ENCODE measurements around the gene SPACA9. TPM values are rescaled to one million over a fixed set of nuclear protein-coding genes. Genes with fewer than 3 reads are reported as not detected.

The SPACA9 gene
- total and polyA plus RNA-seq, 2 of the 4 experiments (the other 2 are of a cell fraction), result 0.90 to 4.9 TPM

DNA sequence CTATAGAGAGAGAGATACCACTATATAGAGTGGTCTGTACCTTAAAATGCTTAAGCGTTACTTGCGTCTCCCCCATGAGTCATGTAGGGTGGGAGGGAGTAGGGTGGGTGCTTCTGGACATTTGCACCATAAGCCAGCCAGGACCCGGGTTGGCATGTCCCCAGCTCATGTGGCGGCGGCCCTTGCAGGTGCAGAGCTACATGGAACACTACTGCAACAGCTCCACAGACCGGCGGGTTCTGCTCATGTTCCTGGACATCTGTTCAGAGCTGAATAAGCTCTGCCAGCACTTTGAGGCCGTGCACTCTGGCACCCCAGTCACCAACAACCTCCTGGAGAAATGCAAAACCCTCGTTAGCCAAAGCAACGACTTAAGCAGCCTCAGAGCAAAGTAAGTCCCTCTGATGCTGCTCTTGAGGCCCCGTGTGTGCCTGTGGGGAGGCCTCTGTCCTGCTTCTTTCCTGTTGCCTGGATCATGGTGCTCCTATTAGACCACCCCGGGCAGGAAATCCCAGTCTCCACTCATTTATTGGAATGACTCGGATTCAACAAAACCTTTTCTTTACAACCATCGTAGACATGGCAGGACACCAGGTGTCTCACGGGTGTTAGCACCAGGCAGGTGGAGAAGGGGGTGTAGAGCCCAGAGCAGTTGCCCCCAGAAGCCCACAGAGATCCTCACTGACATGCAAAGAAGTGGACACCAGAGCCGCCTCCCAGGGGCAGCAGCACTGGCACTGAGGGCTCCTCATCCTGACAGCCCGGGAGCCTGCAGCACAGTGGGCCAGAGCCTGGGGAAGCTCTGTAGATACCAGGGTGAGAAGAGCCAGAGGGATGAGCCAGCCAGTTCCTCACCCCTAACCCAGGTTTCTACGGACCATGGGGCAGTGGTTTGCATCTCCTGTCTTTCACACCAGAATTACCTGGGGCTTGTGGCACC lies 8.8 kb downstream of the SPACA9 start (continued):
- TF ChIP-seq FOS (IDR thresholded peaks at IDR 0.05; ENCODE audit: low read depth, low read length), result no peak

DNA sequence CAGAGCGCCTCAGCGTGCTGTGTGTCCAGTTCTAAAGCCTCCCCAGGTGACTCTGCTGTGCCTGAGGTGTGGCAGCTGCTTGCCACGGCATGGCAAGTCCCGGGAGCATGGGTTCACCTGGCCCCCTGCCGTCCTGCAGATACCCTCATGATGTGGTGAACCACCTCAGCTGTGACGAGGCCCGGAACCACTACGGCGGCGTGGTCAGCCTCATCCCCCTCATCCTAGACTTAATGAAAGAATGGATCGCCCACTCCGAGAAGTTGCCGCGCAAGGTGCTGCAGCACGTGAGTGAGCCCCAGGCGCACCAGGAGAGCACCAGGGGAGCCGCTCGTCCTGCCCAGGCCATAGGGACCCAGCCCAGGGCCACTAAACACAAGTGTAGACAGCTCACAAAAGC lies 9.5 kb downstream of the SPACA9 start:
- ATAC-seq (ENCODE audit: low read depth), result no peak

More for the DNA sequence above, 9.5 kb downstream of the SPACA9 start:
- no peak overlapping the region for H3K4me2 ChIP-seq (ENCODE audit: low read depth, low read length)
- intact Hi-C loops (cut with micrococcal nuclease) (no loop called here), dilution Hi-C loops (cut with HindIII; ENCODE audit: low sequenced_read_pairs, unreplicated experiment) (no loop called here), in situ Hi-C loops (cut with MboI; ENCODE audit: low sequenced_read_pairs) (no loop called here)
- no TSS peak for BruUV-seq (replicated peaks)
- no peak overlapping the region for H3K23ac ChIP-seq (ENCODE audit: low read depth, low read length)
- H3K79me1 ChIP-seq (ENCODE audit: low read depth in 1 of 2, low read length in 2 of 2), result no peaks in the 10 kb centered on the region
- WGBS, 2 experiments (ENCODE audit: extremely low coverage in 2 of 2, insufficient read length in 1 of 2), result 95% methylated on average over 7 of the region's 18 CpGs; no CpG with 5 or more reads in 1 of the 2 experiments
- H2AK9ac ChIP-seq (replicated peaks; ENCODE audit: low read depth, low read length, poor library complexity), result no peak overlapping the region
- no peak overlapping the region for H4K8ac ChIP-seq (ENCODE audit: low read depth in 2 of 2, low read length in 2 of 2)
- H2BK120ac ChIP-seq (ENCODE audit: low read depth, low read length), result no peak overlapping the region
- H3K9me3 ChIP-seq (ENCODE audit: control insufficient read depth, insufficient read depth, low read length), result no peaks in the 10 kb centered on the region
- TF ChIP-seq CEBPB (IDR thresholded peaks at IDR 0.05; ENCODE audit: low read depth, low read length) (no peak), RAD21 (IDR thresholded peaks at IDR 0.05; ENCODE audit: low read length) (no peak), BHLHE40 (IDR thresholded peaks at IDR 0.05; ENCODE audit: low read depth, low read length) (no peak), POLR2A (IDR thresholded peaks at IDR 0.05; ENCODE audit: low read depth, low read length) (no peak), FOS (IDR thresholded peaks at IDR 0.05; ENCODE audit: low read depth, low read length) (no peak), MAFK (IDR thresholded peaks at IDR 0.05; ENCODE audit: low read depth, low read length) (no peak)
- TF ChIP-seq, protein P1, sequence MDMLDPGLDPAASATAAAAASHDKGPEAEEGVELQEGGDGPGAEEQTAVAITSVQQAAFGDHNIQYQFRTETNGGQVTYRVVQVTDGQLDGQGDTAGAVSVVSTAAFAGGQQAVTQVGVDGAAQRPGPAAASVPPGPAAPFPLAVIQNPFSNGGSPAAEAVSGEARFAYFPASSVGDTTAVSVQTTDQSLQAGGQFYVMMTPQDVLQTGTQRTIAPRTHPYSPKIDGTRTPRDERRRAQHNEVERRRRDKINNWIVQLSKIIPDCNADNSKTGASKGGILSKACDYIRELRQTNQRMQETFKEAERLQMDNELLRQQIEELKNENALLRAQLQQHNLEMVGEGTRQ (IDR thresholded peaks at IDR 0.05; ENCODE audit: low read depth, low read length), result no peak
- no peak overlapping the region for H2BK5ac ChIP-seq (ENCODE audit: low read depth, low read length, poor library complexity, severe bottlenecking)
- H3K27me3 ChIP-seq (ENCODE audit: control insufficient read depth, insufficient read depth, low read length), result no peaks in the 10 kb centered on the region
- H3K18ac ChIP-seq (ENCODE audit: low read depth, low read length), result no peak overlapping the region
- H3K9ac ChIP-seq (ENCODE audit: low read depth, low read length), result no peak overlapping the region
- no peak overlapping the region for H2BK20ac ChIP-seq (ENCODE audit: low read depth, low read length)
- no peak overlapping the region for H2AFZ ChIP-seq (replicated peaks; ENCODE audit: low read length, poor library complexity)
- ChIA-PET POLR2A (ENCODE audit: unreplicated experiment) (no interaction called here), CTCF (no interaction called here)
- H3K4ac ChIP-seq (ENCODE audit: low read depth, low read length), result no peak overlapping the region
- no peak overlapping the region for H2AK5ac ChIP-seq (ENCODE audit: low read depth, low read length)
- no peak overlapping the region for H4K91ac ChIP-seq (ENCODE audit: insufficient read depth, low read depth, low read length)
- peaks cover 9% of the 10 kb centered on the region for H3K36me3 ChIP-seq (ENCODE audit: control insufficient read depth, insufficient read depth, low read length)
- H4K20me1 ChIP-seq (ENCODE audit: insufficient read depth, low read length), result no peaks in the 10 kb centered on the region
- H3K56ac ChIP-seq (ENCODE audit: extremely low read depth, insufficient read depth, low read length), result no peak overlapping the region
- no peak overlapping the region for H2BK15ac ChIP-seq (ENCODE audit: low read depth, low read length)
- DNase-seq, result no peak
- no peak overlapping the region for H4K5ac ChIP-seq (ENCODE audit: low read depth, low read length)
- H3K14ac ChIP-seq (replicated peaks; ENCODE audit: low read depth, low read length), result no peak overlapping the region
- H3K9me1 ChIP-seq (ENCODE audit: insufficient read depth, low read length), result no peaks in the 10 kb centered on the region
- H3K4me3 ChIP-seq (ENCODE audit: insufficient read depth, low read depth, low read length), result no peak overlapping the region
- H3K4me1 ChIP-seq (ENCODE audit: control insufficient read depth, insufficient read depth, low read length), result no peaks in the 10 kb centered on the region
- no peak overlapping the region for H3K27ac ChIP-seq (ENCODE audit: insufficient read depth, low read length)
